Endothelial cell (in vitro differentiated cells): ENCODE results near the gene AK9. TPM values are rescaled to one million over a fixed set of nuclear protein-coding genes. Genes with fewer than 3 reads are reported as not detected.

Experiments used
- DNase-seq: peaks from one replicate; pipeline ENCODE4 v3.0.0; 2021; ENCODE audit warnings: low spot score
- H3K27ac Mint-ChIP-seq: one replicate; pipeline ENCODE4 v1.8.0; 2021; ENCODE audit warnings: mixed read lengths, inconsistent platforms; ENCODE audit not compliant: unreplicated experiment
- H3K27me3 Mint-ChIP-seq: one replicate; pipeline ENCODE4 v1.8.0; 2021; ENCODE audit warnings: mild to moderate bottlenecking, moderate library complexity, mixed read lengths, inconsistent platforms; ENCODE audit not compliant: unreplicated experiment
- H3K36me3 Mint-ChIP-seq: one replicate; pipeline ENCODE4 v1.8.0; 2021; ENCODE audit warnings: mild to moderate bottlenecking, low read depth, mixed read lengths, inconsistent platforms; ENCODE audit not compliant: unreplicated experiment
- H3K4me1 Mint-ChIP-seq: one replicate; pipeline ENCODE4 v1.8.0; 2021; ENCODE audit warnings: mild to moderate bottlenecking, mixed read lengths, inconsistent platforms; ENCODE audit not compliant: unreplicated experiment
- H3K4me3 Mint-ChIP-seq: one replicate; pipeline ENCODE4 v1.8.0; 2021; ENCODE audit warnings: mild to moderate bottlenecking, mixed read lengths, inconsistent platforms; ENCODE audit not compliant: unreplicated experiment
- H3K9me3 Mint-ChIP-seq: one replicate; pipeline ENCODE4 v1.8.0; 2021; ENCODE audit warnings: mixed read lengths, inconsistent platforms; ENCODE audit not compliant: unreplicated experiment
- CTCF ChIP-seq: fragments of 200-600 bp; sonication (generic); IDR thresholded peaks from one replicate; pipeline ENCODE4 v1.5.0; 2021; ENCODE audit warnings: antibody characterized with exemption; ENCODE audit not compliant: unreplicated experiment
- total RNA-seq: library from RNA; stranded (reverse); fragmentation: NEBNext Ultra II Directional; extraction: Animal tissue kit (Norgen Biotek cat#: 25700); gene quantifications from one replicate; pipeline ENCODE4 v1.2.1, GENCODE V29; 2021; ENCODE audit not compliant: unreplicated experiment

The AK9 gene
- total RNA-seq, 1 donor from 2014 or later, result 3.5 TPM

GRCh38 chr6:109672839-109673238 lies 18.2 kb downstream of the AK9 start:
- H3K27ac Mint-ChIP-seq, result no peak overlapping the region
- no peaks in the 10 kb centered on the region for H3K9me3 Mint-ChIP-seq
- no peaks in the 10 kb centered on the region for H3K27me3 Mint-ChIP-seq
- peaks cover 22% of the 10 kb centered on the region for H3K4me1 Mint-ChIP-seq
- H3K4me3 Mint-ChIP-seq, result no peak overlapping the region
- no peaks in the 10 kb centered on the region for H3K36me3 Mint-ChIP-seq
- no peak for TF ChIP-seq CTCF
- DNase-seq, result no peak

- no peak for DNase-seq
- TF ChIP-seq CTCF, result no peak
- Mint-ChIP-seq H3K9me3 (no peaks in the 10 kb centered on the region), H3K27ac (no peak overlapping the region), H3K27me3 (no peaks in the 10 kb centered on the region), H3K4me3 (no peak overlapping the region), H3K36me3 (no peaks in the 10 kb centered on the region), H3K4me1 (peaks cover 22% of the 10 kb centered on the region)
Measured at GRCh38 chr6:109672175-109672574, 18.8 kb downstream of the AK9 start.

GRCh38 chr6:109671733-109672132 lies 19.3 kb downstream of the AK9 start:
- Mint-ChIP-seq H3K27ac (no peak overlapping the region), H3K27me3 (no peaks in the 10 kb centered on the region), H3K4me1 (peaks cover 22% of the 10 kb centered on the region), H3K9me3 (no peaks in the 10 kb centered on the region), H3K4me3 (no peak overlapping the region), H3K36me3 (no peaks in the 10 kb centered on the region)
- no peak for TF ChIP-seq CTCF
- no peak for DNase-seq

- Mint-ChIP-seq H3K27me3 (peaks cover 2% of the 10 kb centered on the region), H3K4me1 (peaks cover 22% of the 10 kb centered on the region), H3K36me3 (no peaks in the 10 kb centered on the region), H3K9me3 (no peaks in the 10 kb centered on the region), H3K4me3 (no peak overlapping the region), H3K27ac (no peak overlapping the region)
- DNase-seq, result no peak
- no peak for TF ChIP-seq CTCF
Measured at GRCh38 chr6:109669811-109670210, 21.2 kb downstream of the AK9 start.

GRCh38 chr6:109662192-109662591 lies 28.8 kb downstream of the AK9 start:
- Mint-ChIP-seq H3K9me3 (no peaks in the 10 kb centered on the region), H3K27ac (no peak overlapping the region), H3K4me3 (no peak overlapping the region), H3K36me3 (no peaks in the 10 kb centered on the region), H3K27me3 (peaks cover 2% of the 10 kb centered on the region), H3K4me1 (no peaks in the 10 kb centered on the region)
- no peak for TF ChIP-seq CTCF
- no peak for DNase-seq
